GM19240 (cell line): Measurements from ENCODE around the gene CLCA2.

ENCODE experiments used
- DNase-seq: peaks from one replicate; pipeline ENCODE4 v3.0.0; 2011; ENCODE audit warnings: low spot score; ENCODE audit not compliant: insufficient read length

CLCA2 gene

GRCh38 chr1:86429122-86429725, 5.3 kb downstream of the CLCA2 start:
- no peak for DNase-seq

GRCh38 chr1:86429835-86430234, 5.9 kb downstream of the CLCA2 start:
- DNase-seq, result no peak

GRCh38 chr1:86430376-86430775, 6.4 kb downstream of the CLCA2 start:
- no peak for DNase-seq

GRCh38 chr1:86434059-86434458, 10.1 kb downstream of the CLCA2 start:
- no peak for DNase-seq

- DNase-seq, result no peak
Observed at GRCh38 chr1:86435327-86435726, 11.4 kb downstream of the CLCA2 start.

- DNase-seq, result no peak
Observed at GRCh38 chr1:86436041-86436440, 12.1 kb downstream of the CLCA2 start.

GRCh38 chr1:86441581-86441980, 17.6 kb downstream of the CLCA2 start:
- no peak for DNase-seq

GRCh38 chr1:86441997-86442396, 18.0 kb downstream of the CLCA2 start:
- no peak for DNase-seq

- DNase-seq, result no peak
Observed at GRCh38 chr1:86445919-86446318, 21.9 kb downstream of the CLCA2 start.

- DNase-seq, result no peak
Observed at GRCh38 chr1:86447198-86447790, 23.3 kb downstream of the CLCA2 start.

GRCh38 chr1:86448670-86449069, 24.7 kb downstream of the CLCA2 start:
- DNase-seq, result no peak

- no peak for DNase-seq
Observed at GRCh38 chr1:86449103-86449502, 25.1 kb downstream of the CLCA2 start.

- no peak for DNase-seq
Observed at GRCh38 chr1:86450847-86451246, 26.9 kb downstream of the CLCA2 start.

- DNase-seq, result no peak
Observed at GRCh38 chr1:86453664-86454063, 29.7 kb downstream of the CLCA2 start.

GRCh38 chr1:86455073-86455472, 31.1 kb downstream of the CLCA2 start:
- DNase-seq, result no peak

GRCh38 chr1:86460998-86461397, 37.0 kb downstream of the CLCA2 start:
- DNase-seq, result no peak

- no peak for DNase-seq
Observed at GRCh38 chr1:86461482-86461881, 37.5 kb downstream of the CLCA2 start.

GRCh38 chr1:86464819-86465218, 40.8 kb downstream of the CLCA2 start:
- no peak for DNase-seq

GRCh38 chr1:86466109-86466844, 42.3 kb downstream of the CLCA2 start:
- no peak for DNase-seq

- DNase-seq, result no peak
Observed at GRCh38 chr1:86466986-86467385, 43.0 kb downstream of the CLCA2 start.

GRCh38 chr1:86468501-86468977, 44.6 kb downstream of the CLCA2 start, which contains the start of gene CLCA1:
Gene CLCA1, plus strand, starts transcription at chr1:86468927. Its CDS starts 45 bp downstream, at chr1:86468972.
- DNase-seq, result no peak

- no peak for DNase-seq
Observed at GRCh38 chr1:86470859-86471258, 46.9 kb downstream of the CLCA2 start.

GRCh38 chr1:86471291-86471690, 47.3 kb downstream of the CLCA2 start:
- no peak for DNase-seq
